Neural progenitor cell (in vitro differentiated cells): Measurements from ENCODE around the gene C8G.

ENCODE experiments used
- CTCF ChIP-seq: fragments of 200-600 bp; sonication (generic); IDR thresholded peaks from 2 replicates; pipeline ENCODE4 v1.5.1; 2017; ENCODE audit warnings: antibody characterized with exemption, mild to moderate bottlenecking
- EZH2 ChIP-seq: fragments of 200-600 bp; sonication (generic); IDR thresholded peaks from 2 replicates; pipeline ENCODE4 v1.6.1; 2017; ENCODE audit warnings: antibody characterized with exemption, mild to moderate bottlenecking, moderate library complexity
- EZH2phosphoT487 ChIP-seq: fragments of 200-600 bp; sonication (generic); IDR thresholded peaks from 2 replicates; pipeline ENCODE4 v1.6.1; 2017; ENCODE audit warnings: antibody characterized with exemption

- TF ChIP-seq EZH2phosphoT487 (no peak), CTCF (no peak), EZH2 (no peak)
These were observed 13.4 kb downstream of the C8G start for GRCh38 chr9:136958473-136958872.
